HG03066 (cell line): ENCODE data around the gene TMEM218.
A peak's percentile ranks its signal among the peaks of the same experiment; 100 is the strongest.
"Not testable (repeated sequence)": the region's sequence is repeated elsewhere in the genome, so short reads cannot be mapped to it uniquely, and the experiment has no call there.

ENCODE experiments used
- ATAC-seq: cut with Tn5 transposase; IDR thresholded peaks from one replicate; pipeline ENCODE4 v1.9.1; 2021; ENCODE audit warnings: low read depth; ENCODE audit not compliant: unreplicated experiment

TMEM218 gene

GRCh38 chr11:125062218-125062930 is 49.1 kb downstream of the TMEM218 start:
- ATAC-seq, result peak; percentile 8

- no peak for ATAC-seq
Observed at GRCh38 chr11:125061281-125061680, 50.1 kb downstream of the TMEM218 start.

GRCh38 chr11:125057693-125058016 is 53.8 kb downstream of the TMEM218 start:
- ATAC-seq, result no peak

DNA sequence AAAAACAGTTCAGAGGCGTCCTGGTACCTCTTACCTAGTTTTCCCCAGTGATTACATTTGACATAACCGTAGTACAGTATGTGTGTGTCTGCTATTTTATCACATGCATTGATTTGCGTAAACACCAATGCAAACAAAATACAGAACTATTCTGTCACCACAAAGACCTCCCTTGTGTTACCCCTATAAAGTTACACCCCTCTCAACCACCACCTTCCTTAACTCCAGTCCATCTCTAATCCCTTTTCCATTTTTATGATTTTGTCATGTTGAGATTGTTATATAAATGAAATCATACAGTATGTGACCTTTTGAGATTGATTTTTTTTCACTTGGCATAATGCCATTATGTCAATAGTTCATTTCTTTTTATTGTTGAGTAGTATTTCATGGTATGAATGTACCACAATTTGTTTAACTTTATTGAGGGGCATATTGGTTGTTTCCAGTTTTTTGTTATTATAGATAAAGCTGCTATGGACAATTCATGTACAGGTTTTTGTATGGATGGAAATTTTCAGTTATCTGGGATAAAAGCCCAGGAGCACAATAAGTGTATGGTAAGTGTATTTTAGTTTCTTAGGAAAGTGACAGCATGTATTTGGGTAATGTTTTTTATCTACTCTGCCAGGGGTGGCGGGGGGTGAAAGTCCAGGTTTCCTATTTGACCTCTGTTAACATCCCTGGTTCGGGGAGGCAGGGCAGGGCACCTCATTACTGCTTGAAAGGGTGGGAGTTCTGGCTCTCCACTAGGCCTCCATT is 54.3 kb downstream of the TMEM218 start:
- ATAC-seq, result no peak

DNA sequence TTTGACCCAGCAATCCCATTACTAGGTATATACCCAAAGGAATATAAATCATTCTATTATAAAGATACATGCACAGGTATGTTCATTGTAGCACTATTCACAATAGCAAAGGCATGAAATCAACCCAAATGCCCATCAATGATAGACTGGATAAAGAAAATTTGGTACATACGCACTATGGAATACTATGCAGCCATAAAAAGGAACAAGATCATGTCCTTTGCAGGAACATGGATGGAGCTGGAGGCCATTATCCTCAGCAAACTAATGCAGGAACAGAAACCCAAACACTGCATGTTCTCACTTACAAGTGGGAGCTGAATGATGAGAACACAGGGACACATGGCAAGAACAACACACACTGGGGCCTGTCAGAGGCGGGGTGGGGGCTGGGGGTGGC is 55.3 kb downstream of the TMEM218 start:
- ATAC-seq, result not testable (repeated sequence)

GRCh38 chr11:125055107-125055715 is 56.2 kb downstream of the TMEM218 start:
- no peak for ATAC-seq

- ATAC-seq, result no peak
Observed at GRCh38 chr11:125053167-125053566, 58.3 kb downstream of the TMEM218 start.

- ATAC-seq, result no peak
Observed at GRCh38 chr11:125052047-125052446, 59.4 kb downstream of the TMEM218 start.

DNA sequence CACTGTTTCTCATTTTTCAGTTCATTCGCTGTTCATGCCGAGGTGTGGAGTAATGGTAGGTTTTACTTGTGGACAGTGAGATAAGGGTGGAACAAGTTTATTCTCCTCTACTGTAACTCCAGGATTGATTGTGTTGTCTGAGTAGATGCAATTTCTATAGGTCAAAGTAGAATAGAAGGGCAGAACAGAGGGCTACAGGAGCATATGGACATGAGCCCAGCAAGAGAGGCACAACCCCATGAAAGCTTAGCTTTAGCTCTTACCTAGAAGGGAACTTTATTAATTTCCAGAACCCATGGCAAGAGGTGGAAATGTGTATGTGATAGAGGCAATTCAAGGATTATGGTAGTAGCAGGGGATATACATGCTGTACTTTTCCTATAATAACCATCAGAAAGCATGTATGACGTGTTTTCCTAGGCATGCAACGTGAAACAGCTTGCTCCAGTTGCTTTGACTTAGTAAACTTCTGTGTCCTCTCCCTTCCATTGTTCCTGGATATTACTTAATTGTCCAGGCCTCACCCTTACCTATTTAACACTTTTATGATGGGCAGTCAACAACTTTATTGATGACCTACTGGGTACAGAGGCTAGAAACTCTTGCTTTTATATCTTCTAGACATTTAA is 62.1 kb downstream of the TMEM218 start:
- no peak for ATAC-seq
